DOHH2 (cell line): Measurements from ENCODE around the gene TRIL.

Experiments
- H3F3A ChIP-seq: fragments of 200-600 bp; sonication (generic), shearing (Covaris generic); 2 replicates; pipeline ENCODE4 v1.6.0; 2016; ENCODE audit warnings: antibody characterized with exemption, mild to moderate bottlenecking; ENCODE audit not compliant: control insufficient read depth, insufficient read depth
- H3K27ac ChIP-seq: fragments of 200-600 bp; sonication (generic); 2 replicates; pipeline ENCODE4 v1.5.1; 2014; ENCODE audit warnings: low read depth, mild to moderate bottlenecking, low read length, moderate library complexity
- H3K27me3 ChIP-seq: fragments of 200-600 bp; sonication (generic); 2 replicates; pipeline ENCODE4 v1.6.1; 2014; ENCODE audit warnings: mild to moderate bottlenecking, low read length, mixed read lengths; ENCODE audit not compliant: control insufficient read depth
- H3K36me3 ChIP-seq: fragments of 200-600 bp; sonication (generic); 2 replicates; pipeline ENCODE4 v1.6.1; 2014; ENCODE audit warnings: mild to moderate bottlenecking, low read length, moderate library complexity, mixed read lengths; ENCODE audit not compliant: control insufficient read depth
- H3K4me1 ChIP-seq: fragments of 200-600 bp; sonication (generic); 2 replicates; pipeline ENCODE4 v1.6.1; 2014; ENCODE audit warnings: mild to moderate bottlenecking, low read length, mixed read lengths; ENCODE audit not compliant: control insufficient read depth
- H3K4me2 ChIP-seq: fragments of 200-600 bp; sonication (generic); 2 replicates; pipeline ENCODE4 v1.6.0; 2014; ENCODE audit warnings: mild to moderate bottlenecking, low read length, moderate library complexity
- H3K4me3 ChIP-seq: fragments of 200-600 bp; sonication (generic); 2 replicates; pipeline ENCODE4 v1.5.1; 2014; ENCODE audit warnings: mild to moderate bottlenecking, low read length, mixed read lengths
- H3K79me2 ChIP-seq: fragments of 200-600 bp; sonication (generic); 2 replicates; pipeline ENCODE4 v1.6.1; 2014; ENCODE audit warnings: mild to moderate bottlenecking, low read length, mixed read lengths; ENCODE audit not compliant: control insufficient read depth
- H3K9me2 ChIP-seq: fragments of 200-600 bp; sonication (generic); replicated peaks from 2 replicates; pipeline ENCODE4 v1.6.1; 2014; ENCODE audit warnings: mild to moderate bottlenecking, low read length, mixed read lengths; ENCODE audit not compliant: control insufficient read depth
- H3K9me3 ChIP-seq: fragments of 200-600 bp; sonication (generic); 2 replicates; pipeline ENCODE4 v1.6.1; 2014; ENCODE audit warnings: antibody characterized with exemption, low read length, mixed read lengths; ENCODE audit not compliant: control insufficient read depth, insufficient read depth
- H4K20me1 ChIP-seq: fragments of 200-600 bp; sonication (generic); 2 replicates; pipeline ENCODE4 v1.6.0; 2014; ENCODE audit warnings: low read depth, mild to moderate bottlenecking, antibody characterized with exemption, low read length, moderate library complexity; ENCODE audit not compliant: control insufficient read depth, insufficient read depth
- EZH2phosphoT487 ChIP-seq: fragments of 200-600 bp; sonication (generic); IDR thresholded peaks from 2 replicates; pipeline ENCODE4 v1.6.1; 2017; ENCODE audit warnings: borderline replicate concordance, mild to moderate bottlenecking, antibody characterized with exemption, low read length, moderate library complexity, mixed read lengths
- TF ChIP-seq, protein P1 (sequence below): fragments of 200-600 bp; sonication (generic); IDR thresholded peaks from one replicate; pipeline ENCODE4 v1.5.1; 2014; ENCODE audit warnings: antibody characterized with exemption, mild to moderate bottlenecking, low read depth, low read length; ENCODE audit not compliant: poor library complexity, severe bottlenecking

Gene TRIL

DNA sequence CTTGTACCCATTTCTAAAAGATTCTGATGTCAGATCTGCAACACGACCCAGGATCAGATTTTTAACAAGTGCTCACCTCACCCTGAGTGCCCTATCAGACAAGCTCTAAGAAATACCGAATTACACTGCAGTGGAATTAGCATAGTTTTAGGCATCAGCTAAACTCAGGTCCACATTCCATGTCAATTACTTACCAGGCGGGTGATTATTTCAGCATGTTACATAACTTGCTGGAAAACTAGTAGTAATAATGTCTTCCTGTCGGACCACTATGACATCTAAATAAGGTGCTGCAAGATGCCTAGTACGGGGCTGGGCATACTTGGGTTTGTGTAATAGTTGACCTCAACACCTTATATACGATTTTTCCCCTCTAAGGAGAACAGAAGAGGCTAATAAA is 21.0 kb downstream of the TRIL start:
- TF ChIP-seq, protein P1, sequence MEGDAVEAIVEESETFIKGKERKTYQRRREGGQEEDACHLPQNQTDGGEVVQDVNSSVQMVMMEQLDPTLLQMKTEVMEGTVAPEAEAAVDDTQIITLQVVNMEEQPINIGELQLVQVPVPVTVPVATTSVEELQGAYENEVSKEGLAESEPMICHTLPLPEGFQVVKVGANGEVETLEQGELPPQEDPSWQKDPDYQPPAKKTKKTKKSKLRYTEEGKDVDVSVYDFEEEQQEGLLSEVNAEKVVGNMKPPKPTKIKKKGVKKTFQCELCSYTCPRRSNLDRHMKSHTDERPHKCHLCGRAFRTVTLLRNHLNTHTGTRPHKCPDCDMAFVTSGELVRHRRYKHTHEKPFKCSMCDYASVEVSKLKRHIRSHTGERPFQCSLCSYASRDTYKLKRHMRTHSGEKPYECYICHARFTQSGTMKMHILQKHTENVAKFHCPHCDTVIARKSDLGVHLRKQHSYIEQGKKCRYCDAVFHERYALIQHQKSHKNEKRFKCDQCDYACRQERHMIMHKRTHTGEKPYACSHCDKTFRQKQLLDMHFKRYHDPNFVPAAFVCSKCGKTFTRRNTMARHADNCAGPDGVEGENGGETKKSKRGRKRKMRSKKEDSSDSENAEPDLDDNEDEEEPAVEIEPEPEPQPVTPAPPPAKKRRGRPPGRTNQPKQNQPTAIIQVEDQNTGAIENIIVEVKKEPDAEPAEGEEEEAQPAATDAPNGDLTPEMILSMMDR = no peak
- TF ChIP-seq EZH2phosphoT487 = no peak

DNA sequence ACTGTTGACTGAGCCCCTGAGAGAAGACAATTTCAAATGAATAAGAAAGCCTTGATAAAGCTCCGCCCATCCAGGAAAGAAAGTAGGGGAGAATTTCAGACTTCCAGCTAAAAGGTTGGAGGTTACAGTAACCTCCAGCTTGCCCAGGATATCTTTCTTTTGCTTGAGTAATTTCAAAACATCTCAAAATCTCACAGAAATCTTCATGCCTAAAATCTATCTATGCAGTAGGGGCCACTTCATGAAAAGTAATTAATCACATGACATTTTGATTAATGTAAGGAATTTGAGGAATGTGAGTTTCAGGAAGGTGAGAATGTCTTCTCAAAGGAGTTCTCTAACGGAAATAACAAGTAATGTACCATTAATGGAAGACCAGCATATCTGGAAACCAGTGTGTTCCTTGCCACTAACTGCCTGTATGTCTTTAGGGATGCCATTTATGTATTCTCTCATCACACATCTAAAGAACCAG is 24.2 kb downstream of the TRIL start:
- Histone ChIP-seq H4K20me1 (no peaks in the 10 kb centered on the region), H3K4me2 (no peak overlapping the region), H3K4me1 (no peaks in the 10 kb centered on the region), H3K79me2 (no peaks in the 10 kb centered on the region), H3F3A (no peaks in the 10 kb centered on the region), H3K9me2 (no peaks in the 10 kb centered on the region), H3K36me3 (no peaks in the 10 kb centered on the region), H3K9me3 (no peaks in the 10 kb centered on the region), H3K27me3 (no peaks in the 10 kb centered on the region), H3K4me3 (no peak overlapping the region), H3K27ac (no peak overlapping the region)
- no peak for TF ChIP-seq EZH2phosphoT487
- TF ChIP-seq, protein P1 = no peak

More for the DNA sequence above, 21.0 kb downstream of the TRIL start:
- Histone ChIP-seq H3K27me3 (no peaks in the 10 kb centered on the region), H3K4me1 (no peaks in the 10 kb centered on the region), H3K79me2 (no peaks in the 10 kb centered on the region), H3F3A (no peaks in the 10 kb centered on the region), H3K27ac (no peak overlapping the region), H3K36me3 (no peaks in the 10 kb centered on the region), H3K9me3 (no peaks in the 10 kb centered on the region), H3K4me3 (no peak overlapping the region), H4K20me1 (no peaks in the 10 kb centered on the region), H3K9me2 (no peaks in the 10 kb centered on the region), H3K4me2 (no peak overlapping the region)

DNA sequence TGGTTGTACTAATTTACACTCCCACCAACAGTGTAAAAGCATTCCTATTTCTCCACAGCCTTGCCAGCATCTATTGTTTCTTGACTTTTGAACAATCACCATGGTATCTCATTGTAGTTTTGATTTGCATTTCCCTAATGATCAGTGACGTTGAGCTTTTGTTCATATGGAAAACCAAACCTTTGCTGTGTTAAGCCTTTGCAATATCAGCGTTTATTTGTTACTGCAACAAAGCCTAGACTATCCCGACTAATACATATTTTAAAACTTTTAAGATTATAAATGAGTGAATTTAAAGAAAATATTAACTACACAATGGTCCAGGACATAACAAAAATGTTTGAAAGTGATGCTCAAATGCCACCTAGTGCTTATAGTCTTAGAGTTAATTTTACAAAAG is 26.6 kb downstream of the TRIL start:
- H3K4me2 ChIP-seq = no peak overlapping the region
- TF ChIP-seq, protein P1 = no peak
- TF ChIP-seq EZH2phosphoT487 = no peak
- peaks cover 4% of the 10 kb centered on the region for H3K4me1 ChIP-seq
- no peaks in the 10 kb centered on the region for H3K79me2 ChIP-seq
- H3K9me2 ChIP-seq = no peaks in the 10 kb centered on the region
- H3K27me3 ChIP-seq = peaks cover 3% of the 10 kb centered on the region
- no peaks in the 10 kb centered on the region for H3K36me3 ChIP-seq
- no peaks in the 10 kb centered on the region for H3K9me3 ChIP-seq
- no peaks in the 10 kb centered on the region for H3F3A ChIP-seq
- H3K4me3 ChIP-seq = no peak overlapping the region
- H3K27ac ChIP-seq = no peak overlapping the region
- no peaks in the 10 kb centered on the region for H4K20me1 ChIP-seq
